Cortex of kidney (tissue), 1 donor: ENCODE data around the gene HOXA5.

ENCODE experiments used
- DNase-seq: peaks from one replicate; lab custom pipeline; 2025; lab: John Stamatoyannopoulos, UW

The HOXA5 gene

GRCh38 chr7:27148031-27148755 lies 4.7 kb upstream of the HOXA5 start:
- DNase-seq = no peak

DNA sequence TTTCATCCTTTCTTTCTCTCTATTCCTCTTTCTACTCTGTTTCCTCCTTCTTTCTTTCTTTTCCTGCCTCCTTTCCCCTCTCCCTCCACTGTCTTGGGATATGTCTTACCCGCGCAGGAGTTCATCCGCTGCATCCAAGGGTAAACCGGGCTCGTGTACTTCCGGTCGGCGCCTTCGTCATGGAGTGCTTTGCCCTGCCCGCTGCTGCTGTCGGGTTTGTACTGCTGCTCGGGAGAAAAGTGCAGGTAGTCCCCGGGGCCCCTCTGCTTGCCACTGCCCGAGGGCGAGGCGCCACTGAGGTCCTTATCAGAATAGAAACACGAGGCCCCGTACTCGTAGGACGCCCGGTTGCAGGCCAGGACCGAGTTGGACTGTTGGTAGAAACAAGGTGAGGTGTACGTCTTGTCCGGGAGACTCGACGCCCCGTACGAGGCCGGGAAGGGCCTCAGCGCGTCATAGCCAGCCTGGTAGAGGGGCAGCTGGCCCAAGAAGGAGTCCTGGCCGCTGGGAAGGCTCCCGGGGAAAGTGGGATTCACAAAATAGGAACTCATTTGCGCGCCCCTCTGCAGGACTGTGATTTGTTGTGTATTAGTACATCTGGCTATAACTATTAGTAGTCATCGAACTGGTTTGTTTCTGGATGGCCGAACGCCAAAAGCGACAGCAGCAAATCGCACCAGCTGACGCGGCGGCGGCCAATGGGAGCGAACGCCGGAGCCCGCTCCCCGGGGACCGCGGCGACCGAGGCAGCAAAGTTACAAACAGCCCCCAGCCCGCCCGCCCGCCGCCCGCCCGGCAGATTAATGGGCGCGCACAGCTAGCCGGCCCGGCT lies 3.9 kb upstream of the HOXA5 start, which contains the start of gene HOXA6:
HOXA6 (minus strand) TSS at position 576 of the 832 bp plus-strand sequence; CDS start at position 551, 25 bp downstream.
- DNase-seq = no peak

DNA sequence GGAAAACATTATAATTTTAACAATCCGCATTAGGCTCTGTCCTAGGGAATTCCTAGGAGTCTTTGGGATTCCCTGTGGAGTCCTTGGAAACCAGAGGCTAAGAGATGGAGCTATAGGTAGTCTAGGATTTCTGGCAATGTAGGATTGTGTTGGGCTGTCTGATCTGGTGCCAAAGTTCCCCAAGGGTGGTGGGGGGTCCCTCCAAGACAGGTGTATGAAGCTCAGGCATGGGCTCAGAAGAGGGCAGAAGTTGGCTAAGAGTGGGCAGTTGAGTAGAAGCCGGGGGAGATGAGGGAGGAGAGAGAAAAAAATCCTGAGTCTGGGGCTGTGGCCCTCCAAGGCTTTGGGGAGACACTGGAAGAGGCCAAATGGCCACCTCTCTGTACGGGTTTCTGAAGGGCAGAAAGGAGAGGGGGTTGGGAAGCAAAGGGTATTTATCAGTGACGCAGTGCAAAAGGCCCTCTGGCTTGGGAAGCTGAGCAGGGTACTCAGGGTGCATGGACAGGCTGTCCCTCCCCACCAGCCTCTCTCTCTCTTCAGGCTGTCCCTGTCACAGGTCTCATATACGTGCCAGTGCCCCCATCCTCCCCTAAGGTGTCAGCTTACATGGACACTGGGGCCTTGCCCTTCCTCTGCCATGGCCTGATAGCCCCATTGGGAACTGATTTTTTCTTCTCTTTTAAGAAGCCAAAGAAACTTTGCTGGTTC lies 3.2 kb upstream of the HOXA5 start:
- DNase-seq = no peak

DNA sequence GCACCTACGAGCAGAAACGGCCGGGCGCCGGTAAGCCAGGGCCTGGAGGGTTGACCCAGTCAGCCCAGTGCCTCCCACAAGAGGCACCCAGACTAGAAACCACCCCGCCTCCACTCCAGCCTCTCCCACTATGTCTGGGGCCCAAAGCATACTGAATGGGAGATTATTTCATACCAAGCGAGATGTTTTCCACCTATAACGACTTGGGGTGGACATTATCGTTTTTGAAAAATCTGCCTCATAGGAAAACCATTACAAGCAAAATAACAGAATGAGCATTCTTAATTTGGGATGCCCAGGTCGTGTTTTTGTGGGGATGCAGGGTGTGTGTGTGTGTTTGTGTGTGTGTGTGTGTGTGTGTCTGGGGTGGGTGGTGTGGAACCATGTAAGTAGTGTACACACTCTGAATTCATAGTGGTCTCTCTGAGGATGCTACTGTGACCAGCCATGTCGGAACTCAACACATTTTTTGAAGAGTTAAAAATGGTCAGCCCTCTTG lies 2.5 kb upstream of the HOXA5 start:
- no peak for DNase-seq

DNA sequence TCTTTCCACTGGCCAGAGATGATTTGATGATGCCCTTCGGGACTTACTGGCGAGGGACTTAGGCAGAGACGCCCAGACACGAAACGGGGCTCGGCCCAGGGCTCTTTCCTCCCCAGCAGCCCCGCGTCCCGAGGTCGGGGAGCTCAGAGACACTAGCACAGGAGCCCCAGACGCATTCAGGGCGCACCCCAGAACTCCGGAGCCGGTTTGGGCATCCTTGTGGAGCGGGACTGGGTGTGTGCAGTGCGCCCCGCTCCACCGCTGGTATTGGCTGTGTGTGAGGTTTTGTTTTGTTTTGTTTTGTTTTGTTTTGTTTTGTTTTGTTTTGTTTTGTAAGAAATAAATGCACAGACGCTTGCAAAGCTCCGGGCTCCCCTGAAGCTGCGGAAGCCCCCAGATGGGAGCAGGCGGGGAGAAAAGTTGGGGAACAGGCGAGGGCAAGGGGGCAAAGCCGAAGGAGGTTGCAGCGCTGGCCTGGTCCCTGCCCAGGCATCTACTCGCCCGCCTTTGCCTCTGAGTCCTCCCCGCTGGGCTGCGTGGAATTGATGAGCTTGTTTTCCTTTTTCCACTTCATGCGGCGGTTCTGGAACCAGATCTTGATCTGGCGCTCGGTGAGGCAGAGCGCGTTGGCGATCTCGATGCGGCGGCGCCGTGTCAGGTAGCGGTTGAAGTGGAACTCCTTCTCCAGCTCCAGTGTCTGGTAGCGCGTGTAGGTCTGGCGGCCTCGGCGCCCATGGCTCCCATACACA lies 1.9 kb upstream of the HOXA5 start:
- no peak for DNase-seq

GRCh38 chr7:27144781-27145164 lies 1.3 kb upstream of the HOXA5 start:
- DNase-seq = no peak

DNA sequence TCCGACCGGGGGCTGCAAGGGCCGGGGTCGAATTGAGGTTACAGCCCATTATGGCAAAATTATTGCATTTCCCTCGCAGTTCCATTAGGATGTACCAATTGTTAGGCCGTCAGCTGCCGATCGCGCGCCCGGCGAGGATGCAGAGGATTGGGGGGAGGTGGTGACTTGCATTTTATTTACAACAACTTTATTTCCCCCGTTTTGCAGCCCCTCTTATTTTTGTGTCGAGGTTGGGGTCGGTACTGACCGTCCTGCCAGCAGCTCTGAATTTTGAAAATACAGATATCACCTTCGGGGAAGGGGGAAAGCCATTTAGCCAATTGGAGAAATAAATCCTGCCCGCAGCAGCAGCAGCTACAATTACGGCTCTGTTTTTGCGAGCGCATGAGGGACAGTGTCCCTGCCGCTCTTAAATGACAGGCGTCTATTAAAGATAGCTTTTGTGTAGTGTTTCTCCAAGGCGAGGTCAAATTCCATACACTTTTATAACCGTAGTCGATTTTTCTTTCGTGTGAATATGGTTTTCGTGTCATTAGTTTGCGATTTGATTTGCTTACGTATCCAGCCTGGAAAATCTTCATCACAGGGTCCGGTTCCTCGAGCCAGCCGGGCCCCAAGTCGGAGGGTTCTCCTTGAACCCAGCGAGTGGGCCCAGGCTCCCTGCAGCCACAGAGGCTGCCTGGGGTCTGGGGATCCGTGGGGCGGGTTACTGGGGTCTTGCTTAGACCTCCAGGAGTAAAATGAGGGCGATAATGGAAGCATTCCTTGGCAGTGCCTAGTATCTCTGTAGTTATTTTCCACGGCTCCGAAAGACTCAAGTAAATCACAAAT lies 684 bp upstream of the HOXA5 start:
- DNase-seq = no peak

- DNase-seq = no peak
Measured at GRCh38 chr7:27142580-27143022, 880 bp downstream of the HOXA5 start.

GRCh38 chr7:27141923-27142579 lies 1.4 kb downstream of the HOXA5 start:
- no peak for DNase-seq

DNA sequence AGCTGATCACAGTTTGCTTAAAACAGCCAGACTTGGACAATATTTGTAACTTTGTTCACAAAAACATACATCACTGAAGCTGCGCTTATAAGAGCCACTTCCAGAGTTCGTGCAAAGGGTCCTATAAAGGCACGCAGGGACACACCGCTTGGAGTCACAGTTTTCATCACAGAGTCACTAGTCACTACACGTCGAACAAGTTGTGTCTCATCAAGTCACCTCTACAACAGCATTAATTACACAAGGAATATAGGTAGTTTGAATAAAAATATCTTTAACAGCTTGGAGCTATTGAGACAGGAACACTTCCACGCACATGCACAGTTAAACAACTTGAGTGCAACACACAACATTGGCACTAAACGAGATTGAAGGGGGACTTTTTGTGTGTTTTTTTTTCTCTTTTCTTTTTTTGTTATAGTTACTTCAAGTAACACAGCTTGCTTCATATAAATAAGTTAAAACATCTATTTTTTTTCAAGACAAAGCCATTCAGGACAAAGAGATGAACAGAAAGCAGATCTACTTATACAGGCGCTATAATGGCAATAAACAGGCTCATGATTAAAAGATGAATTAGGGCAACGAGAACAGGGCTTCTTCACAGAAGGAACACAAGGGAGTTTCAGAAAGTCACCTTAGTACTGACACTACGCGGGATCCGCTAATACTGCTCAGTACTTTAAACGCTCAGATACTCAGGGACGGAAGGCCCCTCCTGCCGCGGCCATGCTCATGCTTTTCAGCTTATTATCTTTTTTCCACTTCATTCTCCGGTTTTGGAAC lies 2.2 kb downstream of the HOXA5 start:
- DNase-seq = no peak

DNA sequence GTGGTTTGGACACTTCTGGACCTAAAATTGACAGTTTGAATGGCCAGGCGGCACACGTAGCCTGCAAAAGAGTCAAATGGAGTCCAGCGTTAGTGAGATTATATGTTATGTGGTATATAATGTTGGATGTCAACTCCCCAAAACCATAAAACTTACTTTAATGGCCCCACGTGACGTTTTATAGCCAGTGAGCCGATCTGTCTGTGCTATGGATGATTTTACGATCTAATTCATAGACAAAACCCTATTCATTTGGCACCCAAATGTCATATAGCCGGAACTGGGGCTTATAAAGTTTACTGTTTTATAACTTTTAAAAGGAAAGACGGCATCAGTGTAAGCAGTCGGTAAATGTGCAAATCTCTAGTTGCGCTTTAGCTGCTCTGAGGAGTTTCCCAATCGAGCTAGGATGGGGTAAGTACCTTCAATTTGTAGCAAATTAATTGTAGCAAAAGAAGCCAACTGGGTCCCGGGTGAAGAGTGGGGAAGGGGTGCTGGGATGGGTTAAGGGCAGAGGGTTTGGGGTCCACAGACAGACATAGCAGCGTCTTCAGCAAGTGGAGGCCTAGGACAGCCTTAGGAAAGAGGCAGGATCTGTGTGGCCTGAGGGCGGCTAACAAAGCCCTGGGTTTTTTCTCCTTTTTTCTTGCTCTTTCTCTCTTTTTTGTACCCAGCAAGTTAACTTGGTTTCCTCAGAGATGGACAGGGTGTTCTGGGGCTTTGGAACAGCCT lies 3.2 kb downstream of the HOXA5 start:
- no peak for DNase-seq

DNA sequence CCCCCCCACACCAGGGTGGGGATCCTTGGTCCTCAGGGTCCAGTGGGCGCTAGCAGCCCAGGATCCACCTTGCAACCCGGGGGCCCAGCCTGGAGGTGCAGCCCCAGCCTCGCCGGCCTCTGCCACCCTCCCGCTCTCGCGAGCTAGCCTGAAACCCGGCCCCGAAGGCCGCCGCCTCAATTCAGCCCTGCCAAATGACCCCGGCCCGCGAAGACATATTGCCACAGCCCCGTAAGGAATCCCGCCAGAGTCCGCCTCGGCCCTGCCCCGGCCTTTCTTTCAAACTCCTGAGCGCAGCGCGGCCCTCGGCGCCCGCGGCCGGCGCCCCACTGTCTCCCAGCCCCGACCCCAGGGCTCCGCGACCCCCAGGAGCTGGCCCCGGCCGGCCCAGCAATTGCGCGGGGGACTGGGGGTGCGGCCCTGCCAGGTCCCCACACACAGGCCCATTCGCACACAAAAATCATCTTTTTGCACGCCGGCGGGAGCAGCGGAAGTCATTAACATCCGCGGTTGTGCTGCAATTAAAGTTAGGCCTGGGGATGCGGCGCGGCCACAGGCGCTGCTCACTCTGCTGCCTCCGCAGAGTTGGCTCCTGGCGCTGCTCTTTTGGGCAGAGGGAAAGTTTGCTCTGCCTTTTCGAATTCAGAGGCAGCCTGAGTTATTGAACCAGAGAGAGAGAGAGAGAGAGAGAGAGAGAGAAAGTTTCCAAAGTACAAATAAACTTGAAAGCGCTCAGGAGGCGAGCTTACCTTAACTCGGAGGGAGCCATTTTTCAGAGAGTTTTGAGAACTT lies 4.0 kb downstream of the HOXA5 start:
- DNase-seq = no peak

GRCh38 chr7:27138985-27139333 lies 4.5 kb downstream of the HOXA5 start:
- no peak for DNase-seq

- no peak for DNase-seq
Measured at GRCh38 chr7:27138472-27138871, 5.0 kb downstream of the HOXA5 start.

GRCh38 chr7:27137640-27138315 lies 5.7 kb downstream of the HOXA5 start:
- DNase-seq = no peak

DNA sequence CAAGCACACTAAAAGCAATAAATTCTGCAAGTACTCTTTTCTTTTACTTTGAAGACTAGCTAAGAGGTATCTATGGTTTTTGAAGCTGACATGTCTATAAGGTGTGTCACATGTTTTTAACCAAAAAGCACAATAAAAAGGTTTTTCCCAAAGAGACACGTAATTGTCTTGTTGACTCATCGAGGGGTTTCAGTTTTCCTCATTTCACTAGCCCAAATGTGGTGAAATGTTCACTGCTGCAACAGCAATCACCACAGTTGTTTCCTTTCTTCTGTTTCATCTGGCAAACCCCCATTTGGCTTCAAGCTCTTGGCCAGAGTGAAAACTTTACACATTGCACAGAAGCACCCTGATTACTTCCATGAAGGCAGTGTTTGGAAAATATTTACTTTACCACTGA lies 9.1 kb downstream of the HOXA5 start:
- no peak for DNase-seq
